GM23338 (cell line): Measurements from ENCODE around the gene NCOA7.

Experiments
- CTCF ChIP-seq, 2 experiments: fragments of 200-600 bp in 1 of 2; sonication (generic) in 1 of 2; conservative IDR thresholded peaks; 2 replicates each; pipeline versions ENCODE4 v1.5.1 to v1.6.1; 2016 to 2017; ENCODE audit warnings: antibody characterized with exemption in 2 of 2, low read depth in 2 of 2, mild to moderate bottlenecking in 2 of 2, moderate library complexity in 1 of 2
- EZH2phosphoT487 ChIP-seq: fragments of 200-600 bp; sonication (generic); IDR thresholded peaks from one replicate; pipeline ENCODE4 v1.8.1; 2018; ENCODE audit warnings: antibody characterized with exemption; ENCODE audit not compliant: unreplicated experiment
- POLR2AphosphoS5 ChIP-seq: IDR thresholded peaks from 2 replicates; pipeline ENCODE4 v1.6.1; 2016; ENCODE audit warnings: antibody characterized with exemption, low read depth
- REST ChIP-seq: IDR thresholded peaks from one replicate; pipeline ENCODE4 v1.6.1; 2018; ENCODE audit warnings: antibody characterized with exemption; ENCODE audit not compliant: unreplicated experiment

DNA sequence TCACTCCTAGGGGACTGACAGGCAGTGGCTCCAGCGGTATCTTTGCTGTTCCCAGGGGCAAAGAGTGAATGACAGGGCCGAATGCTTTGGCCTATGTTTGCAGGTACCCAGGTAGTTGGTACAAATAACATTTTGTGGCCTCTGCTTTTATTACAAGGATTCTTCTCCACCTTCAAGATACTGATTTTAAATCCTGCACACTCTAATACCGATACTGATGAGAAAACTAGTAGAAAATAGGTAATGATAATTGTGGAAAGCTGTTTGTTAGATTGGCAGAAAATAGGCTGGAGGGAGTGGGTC lies 166.6 kb downstream of the NCOA7 start:
- TF ChIP-seq REST (no peak), POLR2AphosphoS5 (no peak), CTCF (conservative IDR thresholded peaks at IDR 0.05; ENCODE audit: low read depth in 2 of 2) (no peak), EZH2phosphoT487 (no peak)
